Measurements from ENCODE around the gene DEPDC5. TPM values are rescaled to one million over a fixed set of nuclear protein-coding genes. Genes with fewer than 3 reads are reported as not detected.

Gene DEPDC5
- total RNA-seq, 4 donors from 2014 or later: 11.7 to 15.4 (median 13.3) TPM

GRCh38 chr22:31950226-31950625 is 196.4 kb downstream of the DEPDC5 start:
- TF ChIP-seq POLR2A (IDR thresholded peaks at IDR 0.05): no peak
- TF ChIP-seq CTCF (IDR thresholded peaks at IDR 0.05): no peak
- intact Hi-C loops (cut with DNase I; ENCODE audit: low total_unique reads): loop anchor here (10.0 kb wide), 1 partner anchor 275 kb away; no protein-coding TSS in a partner anchor
- 20 to 27% methylated on average over 4 of the region's 4 CpGs for WGBS, 2 donors
- DNase-seq (ENCODE audit: low spot score in 2 of 2): no peak
- no peak overlapping the region for H3K4me3 ChIP-seq (ENCODE audit: low read depth, poor library complexity, severe bottlenecking)

GRCh38 chr22:31951194-31952093 is 197.6 kb downstream of the DEPDC5 start:
- intact Hi-C loops (cut with DNase I; ENCODE audit: low total_unique reads): loop anchor here (10.0 kb wide), 1 partner anchor 277 kb away; no protein-coding TSS in a partner anchor
- no peak overlapping the region for H3K4me3 ChIP-seq (ENCODE audit: low read depth, poor library complexity, severe bottlenecking)
- DNase-seq (ENCODE audit: low spot score in 2 of 2): no peak
- TF ChIP-seq POLR2A (IDR thresholded peaks at IDR 0.05) (no peak), CTCF (IDR thresholded peaks at IDR 0.05) (no peak)
- 72 to 81% methylated on average over 8 of the region's 8 CpGs for WGBS, 2 donors

GRCh38 chr22:31952094-31952401 is 198.2 kb downstream of the DEPDC5 start:
- DNase-seq (ENCODE audit: low spot score in 2 of 2): no peak
- H3K4me3 ChIP-seq (ENCODE audit: low read depth, poor library complexity, severe bottlenecking): no peak overlapping the region
- TF ChIP-seq CTCF (IDR thresholded peaks at IDR 0.05): no peak
- no peak for TF ChIP-seq POLR2A (IDR thresholded peaks at IDR 0.05)
- intact Hi-C loops (cut with DNase I; ENCODE audit: low total_unique reads): loop anchor here (10.0 kb wide), 1 partner anchor 277 kb away; no protein-coding TSS in a partner anchor
- 55 to 62% methylated on average over 2 of the region's 2 CpGs for WGBS, 2 donors

- intact Hi-C loops (cut with DNase I; ENCODE audit: low total_unique reads): loop anchor here (10.0 kb wide), 1 partner anchor 278 kb away; no protein-coding TSS in a partner anchor
- TF ChIP-seq CTCF (IDR thresholded peaks at IDR 0.05): no peak
- no peak for TF ChIP-seq POLR2A (IDR thresholded peaks at IDR 0.05)
- no peak overlapping the region for H3K4me3 ChIP-seq (ENCODE audit: low read depth, poor library complexity, severe bottlenecking)
- WGBS, 2 donors: 23 to 28% methylated on average over 2 of the region's 2 CpGs
- peak in 1 of 2 donors; percentile 61 for DNase-seq (ENCODE audit: low spot score in 2 of 2)
Measured at GRCh38 chr22:31952472-31952871, 198.7 kb downstream of the DEPDC5 start.

GRCh38 chr22:31953261-31953660 is 199.4 kb downstream of the DEPDC5 start:
- TF ChIP-seq POLR2A (IDR thresholded peaks at IDR 0.05) (no peak), CTCF (IDR thresholded peaks at IDR 0.05) (no peak)

More at GRCh38 chr22:31953261-31953660, 199.4 kb downstream of the DEPDC5 start:
- no peak overlapping the region for H3K4me3 ChIP-seq (ENCODE audit: low read depth, poor library complexity, severe bottlenecking)
- WGBS, 2 donors: 83 to 86% methylated on average over 3 of the region's 3 CpGs
- intact Hi-C loops (cut with DNase I; ENCODE audit: low total_unique reads): loop anchor here (10.0 kb wide), 1 partner anchor 278 kb away; no protein-coding TSS in a partner anchor
- DNase-seq (ENCODE audit: low spot score in 2 of 2): no peak
